IMR-90 (cell line): ENCODE measurements around the gene KDM4F. TPM values are rescaled to one million over a fixed set of nuclear protein-coding genes. Genes with fewer than 3 reads are reported as not detected.

Experiments
- ATAC-seq: fragments of 200-7000 bp; cut with Tn5 transposase; 2 replicates; pipeline ENCODE4 v1.9.1; 2020; ENCODE audit warnings: low read depth, mild to moderate bottlenecking, moderate library complexity
- BruUV-seq: library from RNA; stranded (reverse); fragments of 400-500 nt; replicated peaks from 2 replicates; lab custom pipeline; 2021; lab: Mats Ljungman, UMichigan
- CTCF ChIA-PET: fragments of 300-600 bp; formaldehyde crosslinking; extraction: SDS; loops from one replicate; lab custom pipeline; 2021; ENCODE audit warnings: antibody characterized with exemption; lab: Yijun Ruan, JAX
- POLR2A ChIA-PET: fragments of 300-600 bp; sonication (Branson Sonifier 250); formaldehyde crosslinking; loops from one replicate; lab custom pipeline; 2022; ENCODE audit warnings: antibody characterized with exemption; ENCODE audit not compliant: unreplicated experiment; lab: Charles Lee
- DNase-seq: peaks from one replicate; pipeline ENCODE4 v3.0.0; 2013
- H2AFZ ChIP-seq: replicated peaks from 2 replicates; pipeline ENCODE3; 2013; ENCODE audit warnings: low read length, mild to moderate bottlenecking; ENCODE audit not compliant: poor library complexity
- H2AK5ac ChIP-seq: 2 replicates; pipeline ENCODE4 v1.6.1; 2013; ENCODE audit warnings: low read depth, low read length, inconsistent platforms
- H2AK9ac ChIP-seq: replicated peaks from 2 replicates; pipeline ENCODE3; 2013; ENCODE audit warnings: mild to moderate bottlenecking, low read depth, low read length, moderate library complexity; ENCODE audit not compliant: poor library complexity
- H2BK120ac ChIP-seq: 2 replicates; pipeline ENCODE4 v1.6.1; 2013; ENCODE audit warnings: low read depth, low read length, inconsistent platforms
- H2BK15ac ChIP-seq: 3 replicates; pipeline ENCODE4 v1.6.1; 2013; ENCODE audit warnings: low read depth, low read length, inconsistent platforms
- H2BK20ac ChIP-seq: 2 replicates; pipeline ENCODE4 v1.6.1; 2013; ENCODE audit warnings: low read depth, mild to moderate bottlenecking, inconsistent platforms, low read length, moderate library complexity
- H2BK5ac ChIP-seq: 2 replicates; pipeline ENCODE4 v1.6.1; 2013; ENCODE audit warnings: mild to moderate bottlenecking, low read depth, low read length, inconsistent platforms; ENCODE audit not compliant: poor library complexity, severe bottlenecking
- H3K14ac ChIP-seq: replicated peaks from 2 replicates; pipeline ENCODE4 v1.6.1; 2013; ENCODE audit warnings: low read depth, low read length, inconsistent platforms
- H3K18ac ChIP-seq: 2 replicates; pipeline ENCODE4 v1.6.1; 2013; ENCODE audit warnings: low read depth, low read length, control low read depth
- H3K23ac ChIP-seq: 2 replicates; pipeline ENCODE4 v1.6.1; 2013; ENCODE audit warnings: low read depth, low read length, inconsistent platforms
- H3K27ac ChIP-seq: 2 replicates; pipeline ENCODE4 v1.5.1; 2013; ENCODE audit warnings: mild to moderate bottlenecking, control low read depth, low read length; ENCODE audit not compliant: insufficient read depth
- H3K27me3 ChIP-seq: 2 replicates; pipeline ENCODE4 v1.6.1; 2013; ENCODE audit warnings: low read length; ENCODE audit not compliant: control insufficient read depth, insufficient read depth
- H3K36me3 ChIP-seq: 2 replicates; pipeline ENCODE4 v1.6.1; 2013; ENCODE audit warnings: low read length, mixed read lengths; ENCODE audit not compliant: control insufficient read depth, insufficient read depth
- H3K4ac ChIP-seq: 2 replicates; pipeline ENCODE4 v1.6.1; 2013; ENCODE audit warnings: low read depth, low read length, inconsistent platforms
- H3K4me1 ChIP-seq: 2 replicates; pipeline ENCODE4 v1.6.1; 2013; ENCODE audit warnings: low read length, mixed read lengths; ENCODE audit not compliant: control insufficient read depth, insufficient read depth
- H3K4me2 ChIP-seq: 2 replicates; pipeline ENCODE4 v1.6.1; 2013; ENCODE audit warnings: low read depth, mild to moderate bottlenecking, control low read depth, low read length, moderate library complexity
- H3K4me3 ChIP-seq: 2 replicates; pipeline ENCODE4 v1.5.1; 2013; ENCODE audit warnings: low read depth, mild to moderate bottlenecking, control low read depth, low read length, moderate library complexity; ENCODE audit not compliant: insufficient read depth
- H3K56ac ChIP-seq: 2 replicates; pipeline ENCODE4 v1.6.1; 2013; ENCODE audit warnings: low read length, inconsistent platforms; ENCODE audit not compliant: insufficient read depth; ENCODE audit errors: extremely low read depth
- H3K79me1 ChIP-seq, 2 experiments: 2 replicates each; pipeline ENCODE4 v1.6.1; 2013; ENCODE audit warnings: low read length in 2 of 2, inconsistent platforms in 1 of 2, low read depth in 1 of 2
- H3K9ac ChIP-seq: 2 replicates; pipeline ENCODE4 v1.6.1; 2013; ENCODE audit warnings: low read depth, low read length, control low read depth
- H3K9me1 ChIP-seq: 2 replicates; pipeline ENCODE4 v1.6.1; 2013; ENCODE audit warnings: low read length, inconsistent platforms; ENCODE audit not compliant: insufficient read depth
- H3K9me3 ChIP-seq: 2 replicates; pipeline ENCODE4 v1.6.1; 2013; ENCODE audit warnings: low read length; ENCODE audit not compliant: control insufficient read depth, insufficient read depth
- H4K20me1 ChIP-seq: 2 replicates; pipeline ENCODE4 v1.6.1; 2013; ENCODE audit warnings: low read length, inconsistent platforms; ENCODE audit not compliant: insufficient read depth
- H4K5ac ChIP-seq: 2 replicates; pipeline ENCODE4 v1.6.1; 2013; ENCODE audit warnings: mild to moderate bottlenecking, low read depth, low read length, control low read depth
- H4K8ac ChIP-seq, 2 experiments: 2 replicates each; pipeline ENCODE4 v1.6.1; 2013; ENCODE audit warnings: low read depth in 2 of 2, low read length in 2 of 2, control low read depth in 1 of 2, inconsistent platforms in 1 of 2
- H4K91ac ChIP-seq: 2 replicates; pipeline ENCODE4 v1.6.1; 2013; ENCODE audit warnings: low read depth, low read length, inconsistent platforms; ENCODE audit not compliant: insufficient read depth
- MXI1 ChIP-seq: IDR thresholded peaks from 2 replicates; pipeline ENCODE4 v1.6.1; 2012; ENCODE audit warnings: low read depth, mild to moderate bottlenecking, low read length, moderate library complexity, borderline replicate concordance
- NFE2L2 ChIP-seq: fragments of 150-350 bp; IDR thresholded peaks from 2 replicates; pipeline ENCODE4 v1.6.1; 2016; ENCODE audit warnings: low read depth, mild to moderate bottlenecking, low read length
- RFX5 ChIP-seq: IDR thresholded peaks from 2 replicates; pipeline ENCODE4 v1.8.0; 2012; ENCODE audit warnings: low read depth, mild to moderate bottlenecking, low read length, moderate library complexity
- WGBS, 2 experiments: methylation state at CpG; one replicate each; pipeline versions ENCODE4 v1.1.5 to v1.1.7; 2013; ENCODE audit warnings: missing lambda C conversion rate in 2 of 2; ENCODE audit not compliant: insufficient read length in 1 of 2; ENCODE audit errors: extremely low coverage in 2 of 2; 5-methylcytosine and 5-hydroxymethylcytosine counted together
- dilution Hi-C: fragments of 300-500 bp; cut with HindIII; formaldehyde crosslinking; loops from one replicate; pipeline ENCODE4 v1.14.3; 2018; ENCODE audit warnings: low sequenced_read_pairs; ENCODE audit not compliant: unreplicated experiment
- in situ Hi-C: fragments of 300-500 bp; cut with MboI; formaldehyde crosslinking; loops from 3 replicates; pipeline ENCODE4 v1.14.3; 2019; ENCODE audit warnings: low sequenced_read_pairs, inconsistent platforms, mixed read lengths
- intact Hi-C: fragments of 100-400 bp; cut with micrococcal nuclease; formaldehyde crosslinking; loops from 2 replicates; pipeline ENCODE4 v1.10.0; 2022
- polyA plus RNA-seq, 3 experiments: library from polyadenylated mRNA; depleted of rRNA; stranded (reverse); fragments of >200 nt; gene quantifications; 2 replicates each; pipeline ENCODE4 v1.2.3, GENCODE V29; 2012; ENCODE audit warnings: low replicate concordance in 1 of 3
- total RNA-seq: library from RNA; depleted of rRNA; stranded (reverse); fragments of >200 nt; gene quantifications from 2 replicates; pipeline ENCODE4 v1.2.3, GENCODE V29; 2012

The KDM4F gene
- total and polyA plus RNA-seq, 2 of the 4 experiments (the other 2 are of a cell fraction) = not detected

GRCh38 chr11:95065336-95065735 is 16.1 kb downstream of the KDM4F start:
- POLR2A ChIA-PET = no interaction called here
- Histone ChIP-seq H3K36me3 (no peaks in the 10 kb centered on the region), H3K14ac (no peak overlapping the region), H3K4me2 (no peak overlapping the region), H3K4me3 (no peak overlapping the region), H4K8ac (no peak overlapping the region), H2AK5ac (no peak overlapping the region), H2AFZ (no peak overlapping the region), H3K79me1 (peaks cover 5 to 20% of the 10 kb centered on the region in 2 experiments; a peak in 2 of 4 replicates), H3K23ac (no peak overlapping the region), H3K27me3 (peaks cover 6% of the 10 kb centered on the region; the same call in 1 of the 2 replicates), H3K4me1 (no peaks in the 10 kb centered on the region), H4K5ac (no peak overlapping the region), H4K20me1 (no peaks in the 10 kb centered on the region), H3K56ac (no peak overlapping the region), H3K9ac (no peak overlapping the region), H3K9me3 (no peaks in the 10 kb centered on the region), H3K18ac (no peak overlapping the region), H4K91ac (no peak overlapping the region), H2BK5ac (no peak overlapping the region), H3K9me1 (no peaks in the 10 kb centered on the region), H2BK20ac (no peak overlapping the region), H2BK15ac (no peak overlapping the region), H2BK120ac (no peak overlapping the region), H3K27ac (no peak overlapping the region), H2AK9ac (no peak overlapping the region), H3K4ac (no peak overlapping the region)
- no TSS peak for BruUV-seq
- no CpG with 5 or more reads among the region's 1 CpG for WGBS, 2 experiments
- CTCF ChIA-PET = no interaction called here
- dilution Hi-C loops = no loop called here
- TF ChIP-seq NFE2L2 (no peak), MXI1 (no peak), RFX5 (no peak)
- intact Hi-C loops = loop anchor here (5.0 kb wide), 3 partner anchors 93 to 1362 kb away; partner anchors contain the start of genes CWC15 and KDM4D
- ATAC-seq = no peak
- in situ Hi-C loops = loop anchor here (25.0 kb wide), 1 partner anchor 1372 kb away; no protein-coding TSS in a partner anchor
- DNase-seq = no peak
